8988T (cell line): ENCODE data around the gene GTF3C1.

ENCODE experiments used
- DNase-seq: peaks from one replicate; pipeline ENCODE4 v3.0.0; 2011

GTF3C1 gene

DNA sequence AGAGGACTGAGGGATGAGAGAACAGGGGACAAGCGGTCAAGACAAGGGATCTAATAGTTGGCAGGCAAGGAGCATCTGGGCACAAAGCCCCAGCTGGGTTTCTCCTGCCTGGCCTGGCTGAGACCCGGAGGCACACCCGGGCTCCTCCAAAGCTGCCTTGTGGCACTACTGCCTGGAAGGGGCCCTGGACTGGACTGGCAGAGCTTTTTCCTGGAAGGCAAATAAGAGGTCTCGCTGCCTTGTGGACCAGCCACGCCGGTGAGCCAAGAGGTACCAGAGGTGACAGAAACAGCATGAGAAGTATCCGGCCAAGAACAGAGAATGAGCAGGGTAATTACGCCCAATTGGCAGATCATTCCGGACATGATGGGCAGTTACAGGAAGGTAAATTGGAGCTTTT, 64.6 kb downstream of the GTF3C1 start:
- DNase-seq = no peak

GRCh38 chr16:27483624-27484023, 66.1 kb downstream of the GTF3C1 start:
- no peak for DNase-seq

- DNase-seq = no peak
Observed at GRCh38 chr16:27483088-27483437, 66.7 kb downstream of the GTF3C1 start.

DNA sequence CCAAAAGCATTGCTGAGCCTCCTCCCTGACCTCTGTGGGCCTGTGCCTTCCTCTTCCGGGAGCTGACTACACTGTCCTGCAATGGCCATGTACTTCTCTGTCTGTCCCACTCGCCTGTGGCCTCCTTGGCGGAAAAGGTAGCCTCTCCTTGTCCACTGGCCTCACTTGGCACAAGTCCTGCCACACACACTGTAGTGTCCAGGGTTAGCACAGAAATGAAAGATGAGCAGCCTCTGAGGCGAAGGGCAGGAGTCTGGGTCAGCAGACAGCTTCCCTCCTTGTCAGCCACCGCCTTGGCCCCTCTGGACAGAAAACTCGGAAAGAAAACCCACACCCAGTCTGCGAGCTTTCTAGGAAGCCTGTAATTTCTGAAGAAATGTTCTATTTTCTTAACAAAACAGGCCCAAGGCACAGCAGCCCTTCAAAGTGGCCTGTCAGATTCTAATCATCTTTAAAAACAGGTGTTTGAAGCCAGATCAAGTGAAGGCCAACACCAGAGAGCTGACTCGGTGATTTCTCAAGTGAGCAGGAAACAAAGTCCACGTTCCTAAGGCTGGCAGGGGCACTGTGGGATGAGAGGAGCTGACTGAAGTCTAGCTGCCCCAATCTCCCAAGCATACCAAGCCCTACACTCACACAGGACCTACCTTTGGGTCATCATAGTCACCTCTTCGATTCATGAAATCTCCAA, 67.2 kb downstream of the GTF3C1 start:
- no peak for DNase-seq

DNA sequence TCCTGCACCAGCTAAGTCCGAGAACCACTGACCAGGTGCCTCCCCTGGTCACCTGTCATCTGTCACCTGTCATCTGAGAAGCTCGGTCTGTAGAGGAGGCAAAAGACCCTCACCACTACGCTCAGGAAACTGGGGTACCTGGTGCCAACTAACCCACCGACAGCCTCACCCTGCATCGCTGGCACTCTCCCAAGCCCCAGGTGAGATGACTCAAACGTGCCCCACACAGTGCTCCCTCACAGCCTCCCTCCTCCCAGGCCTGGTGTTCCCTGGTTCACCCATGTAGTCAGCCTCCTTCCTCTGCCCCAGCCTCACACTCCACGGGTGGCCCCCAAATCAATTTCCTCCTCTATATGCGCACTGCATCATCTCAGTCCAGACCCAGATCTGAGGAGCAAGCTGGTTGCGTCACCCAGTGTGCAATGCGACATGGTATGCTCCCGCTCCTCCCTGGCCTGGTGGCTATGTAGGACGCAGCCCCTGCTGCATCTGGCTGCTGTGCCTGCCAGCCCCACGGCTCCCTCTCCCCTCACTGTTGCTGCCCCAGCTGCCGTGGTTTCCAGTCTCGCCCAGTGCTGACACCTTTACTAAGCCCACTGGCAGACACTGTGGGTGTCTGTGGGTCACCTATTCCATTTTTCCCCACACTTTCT, 68.3 kb downstream of the GTF3C1 start:
- DNase-seq = no peak

DNA sequence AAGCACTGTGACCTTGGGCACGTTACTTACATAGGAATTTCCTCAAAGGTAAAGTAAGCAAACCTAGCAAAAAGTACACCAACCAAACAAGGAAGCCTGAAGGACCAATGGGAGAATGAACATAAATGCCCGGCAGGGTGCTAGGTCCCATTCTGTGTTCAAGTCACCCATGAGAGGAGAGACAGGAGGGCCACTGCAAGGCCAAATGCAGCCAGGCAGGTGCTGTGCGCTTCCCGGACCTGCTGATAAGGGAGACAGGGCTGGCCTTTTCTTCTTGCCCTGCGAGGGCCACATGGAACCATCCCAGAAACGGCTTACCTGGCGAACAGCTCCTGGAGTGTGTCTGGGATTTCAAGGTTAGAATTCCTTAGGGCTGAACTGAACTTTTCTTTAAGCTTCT, 69.0 kb downstream of the GTF3C1 start:
- DNase-seq = no peak

- DNase-seq = no peak
Observed at GRCh38 chr16:27476240-27476639, 73.5 kb downstream of the GTF3C1 start.

DNA sequence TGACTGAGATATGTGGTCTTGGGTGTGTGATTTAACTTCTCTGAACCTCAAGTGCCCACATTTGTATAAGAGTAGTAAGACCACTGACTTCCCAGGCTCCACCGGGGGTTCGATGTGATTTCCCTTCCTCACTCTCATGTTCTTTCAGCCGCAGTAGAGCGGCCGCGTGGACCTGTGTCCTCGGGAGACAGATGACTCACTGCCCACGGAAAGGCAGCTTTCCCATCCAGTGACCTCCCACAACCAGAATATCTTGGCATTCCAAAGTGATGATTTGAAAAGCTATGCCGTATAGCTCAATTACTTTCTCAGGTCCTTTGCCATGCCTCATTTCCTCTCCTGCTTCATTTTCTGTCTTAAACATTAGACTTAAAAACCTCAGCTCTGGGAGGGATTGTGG, 74.2 kb downstream of the GTF3C1 start:
- no peak for DNase-seq

DNA sequence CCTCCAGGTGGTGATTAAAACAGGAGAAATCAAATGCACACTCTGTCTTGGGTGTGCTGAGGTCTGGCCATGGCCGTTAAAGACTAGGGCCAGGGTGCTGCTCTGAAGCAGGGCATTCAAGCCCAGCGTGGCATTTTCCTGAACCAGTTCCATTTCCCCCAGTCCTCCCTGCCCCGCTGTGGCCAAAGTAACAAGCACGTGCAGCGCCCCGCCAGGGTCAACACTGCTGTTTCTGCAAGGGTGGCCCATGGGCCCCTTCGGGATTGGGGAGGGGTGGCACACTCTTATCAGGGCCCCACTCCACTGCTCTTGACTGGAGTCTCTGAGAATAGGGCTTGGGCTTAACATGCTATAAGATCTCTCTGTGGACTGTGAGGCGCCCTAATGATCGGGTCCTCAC, 74.8 kb downstream of the GTF3C1 start:
- DNase-seq = no peak

- DNase-seq = no peak
Observed at GRCh38 chr16:27474041-27474440, 75.7 kb downstream of the GTF3C1 start.

DNA sequence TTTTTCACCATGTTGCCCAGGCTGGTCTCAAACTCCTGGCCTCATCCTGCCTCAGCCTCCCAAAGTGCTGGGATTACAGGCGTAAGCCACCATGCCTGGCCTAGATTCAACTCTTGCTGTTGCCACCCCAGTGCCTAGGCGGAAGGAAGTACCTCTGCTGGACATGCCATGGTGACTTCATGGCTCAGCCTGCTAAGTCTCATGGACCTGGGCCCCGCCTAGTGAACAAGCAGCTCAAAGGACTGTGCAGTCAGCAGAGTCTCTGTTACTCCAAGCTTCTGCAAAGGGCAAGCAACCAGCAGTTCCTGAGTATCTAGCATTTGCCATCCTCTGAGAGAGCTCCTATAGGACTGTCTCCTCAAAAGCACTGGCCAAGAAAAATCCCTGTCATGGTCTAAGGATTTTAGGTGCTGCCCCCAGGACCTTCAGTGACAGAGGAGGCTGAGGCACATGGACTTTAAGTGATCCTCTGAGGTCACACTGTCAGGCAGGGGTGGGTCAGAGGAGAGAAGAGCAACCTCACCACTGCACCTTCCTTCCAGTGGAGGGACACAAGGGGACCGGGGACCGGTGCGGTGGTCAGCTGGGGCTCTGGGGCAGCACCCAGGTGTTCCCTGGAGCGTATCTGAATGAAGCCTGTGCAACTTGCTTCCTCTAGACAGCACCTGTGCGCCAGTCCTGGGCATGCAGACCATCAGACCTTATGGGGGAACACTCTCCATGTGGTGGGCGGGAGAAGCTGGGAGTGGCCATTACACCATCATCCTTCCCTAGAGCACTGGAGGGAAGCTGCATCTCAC, 76.4 kb downstream of the GTF3C1 start:
- DNase-seq = no peak

DNA sequence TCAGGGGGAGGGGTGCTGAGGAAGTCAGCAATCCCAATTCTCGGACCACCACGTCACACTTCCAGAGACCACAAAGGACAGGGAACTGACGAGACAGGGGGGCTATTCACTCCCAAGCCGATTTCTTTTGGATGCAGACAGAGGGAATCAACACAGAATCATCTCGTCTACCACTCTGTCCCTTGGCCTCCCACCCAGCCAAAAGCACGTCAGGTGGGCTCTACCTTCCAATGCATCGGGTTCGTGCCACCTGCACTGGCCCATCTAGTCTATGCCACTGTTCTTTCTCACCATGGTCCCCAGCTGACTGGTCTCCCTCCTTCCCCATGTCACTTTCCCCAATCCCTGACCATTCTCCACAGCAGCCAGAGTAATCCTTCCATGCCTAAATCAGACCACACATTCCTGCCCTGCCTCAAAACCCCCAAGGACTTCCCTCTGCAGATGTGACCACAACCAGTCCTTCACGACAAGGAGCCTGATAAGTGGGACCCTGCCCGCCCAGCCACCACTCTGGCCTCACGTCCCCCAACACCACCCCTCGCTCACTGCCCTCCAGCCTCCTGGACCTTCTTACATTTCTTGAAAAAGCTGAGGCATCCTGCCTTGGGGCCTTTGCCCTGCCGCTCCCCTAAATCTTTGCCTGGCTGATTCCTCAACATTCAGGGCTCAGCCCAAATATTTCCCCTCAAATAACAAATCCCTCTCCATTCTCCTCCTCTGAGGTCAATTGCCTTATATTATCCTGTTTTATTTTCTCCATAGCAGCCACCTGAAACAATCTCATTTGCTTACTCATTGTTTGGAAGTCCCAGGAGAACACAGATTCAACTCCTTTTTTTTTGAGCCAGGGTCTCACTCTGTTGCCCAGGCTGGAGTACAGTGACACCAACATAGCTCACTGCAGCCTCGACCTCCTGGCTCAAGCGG, 77.4 kb downstream of the GTF3C1 start:
- no peak for DNase-seq

- DNase-seq = no peak
Observed at GRCh38 chr16:27471661-27472060, 78.1 kb downstream of the GTF3C1 start.

GRCh38 chr16:27470567-27471431, 78.9 kb downstream of the GTF3C1 start:
- no peak for DNase-seq

- DNase-seq = no peak
Observed at GRCh38 chr16:27468941-27469531, 80.7 kb downstream of the GTF3C1 start.

- no peak for DNase-seq
Observed at GRCh38 chr16:27465483-27465879, 84.2 kb downstream of the GTF3C1 start.

DNA sequence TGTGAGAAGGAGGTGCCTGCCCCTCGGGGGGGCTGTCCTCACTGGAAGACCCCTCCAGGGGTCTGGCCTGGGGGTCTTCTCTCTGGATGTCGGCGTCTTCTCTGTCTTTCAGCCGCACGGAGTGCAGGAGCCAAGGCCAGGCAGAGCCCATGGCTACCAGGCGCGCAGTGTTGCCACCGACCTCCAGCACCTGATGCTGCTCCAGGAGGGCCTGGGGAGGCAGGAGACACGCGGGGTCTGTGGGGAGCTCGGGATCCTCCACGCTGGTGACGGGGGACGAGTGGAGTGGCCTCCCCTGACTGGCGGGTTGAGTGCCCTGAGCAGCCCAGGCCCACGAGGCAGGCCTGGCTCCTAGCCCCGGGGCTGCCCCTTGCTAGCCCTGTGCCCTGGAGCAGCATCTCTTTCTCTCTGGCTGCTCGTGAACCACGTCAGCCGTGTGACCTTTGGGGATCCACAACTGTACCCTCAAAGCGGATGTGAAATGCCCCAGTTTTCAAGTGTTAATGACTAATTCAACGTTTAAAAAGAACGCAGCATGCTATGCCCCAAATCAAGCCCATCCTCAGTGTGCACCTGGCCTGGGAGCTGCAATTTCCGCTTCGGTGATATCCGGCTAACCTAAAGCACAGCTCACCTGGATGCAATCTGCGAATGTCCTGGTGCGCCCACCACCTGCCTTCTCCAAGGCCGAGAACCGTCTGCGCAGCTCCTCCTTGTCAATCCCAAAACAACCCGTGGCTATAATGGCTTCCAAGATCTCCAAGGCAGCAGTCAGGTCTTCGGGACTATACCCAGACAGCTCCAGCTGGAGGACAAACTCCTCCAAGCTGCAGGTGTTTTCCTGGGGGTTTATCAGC, 84.9 kb downstream of the GTF3C1 start:
- no peak for DNase-seq

DNA sequence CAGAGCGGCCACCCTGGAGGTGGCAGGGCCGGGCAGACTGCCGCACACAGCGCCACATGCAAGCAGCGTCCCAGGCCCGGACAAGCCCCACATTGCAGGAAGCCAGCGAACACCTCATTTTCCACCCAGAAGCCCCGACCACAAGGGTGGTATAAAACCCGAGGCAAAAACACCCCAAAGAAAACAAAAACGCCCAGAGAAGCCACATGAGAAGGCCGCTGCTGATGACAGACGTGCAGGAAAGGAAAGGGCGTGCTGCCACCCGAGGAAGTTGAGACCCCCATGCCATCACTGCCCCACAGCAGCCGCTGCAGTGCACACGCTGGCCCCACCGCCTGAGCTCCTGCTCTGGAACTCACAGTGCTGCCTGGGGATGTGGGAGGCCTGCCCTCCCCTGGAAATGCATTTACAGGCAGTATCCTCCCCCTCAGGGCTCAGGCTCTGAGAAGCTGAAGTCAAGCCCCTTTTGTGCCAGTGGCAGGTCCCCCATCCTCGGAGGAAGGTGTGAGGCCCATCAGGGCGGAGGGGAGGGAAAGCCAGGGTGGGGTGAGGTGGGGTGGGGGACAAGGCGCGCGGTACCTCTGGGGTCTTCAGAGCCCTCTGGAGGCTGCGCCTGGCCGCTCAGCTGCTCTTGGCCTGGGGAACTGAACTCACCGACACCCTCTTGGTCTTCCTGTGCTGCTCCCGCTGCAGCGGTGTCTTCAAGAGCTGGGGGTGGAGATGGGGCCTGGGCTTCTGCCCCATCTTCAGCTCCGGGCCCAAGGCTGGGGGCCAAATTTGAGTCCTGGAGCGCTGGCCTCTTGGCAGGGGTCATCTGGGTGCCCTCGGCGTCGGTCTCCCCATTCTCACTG, 85.7 kb downstream of the GTF3C1 start:
- DNase-seq = no peak

GRCh38 chr16:27462846-27463682, 86.6 kb downstream of the GTF3C1 start:
- no peak for DNase-seq
